Stimulated activated CD4-positive, alpha-beta T cell treated with anti-CD3 and anti-CD28 coated beads, TNF-alpha, amount 100 ng/mL, for 24 hours (primary cell): ENCODE measurements around the gene ADCY2.

ENCODE experiments used
- DNase-seq, 3 experiments: peaks; one replicate each; pipeline ENCODE4 v3.0.0-alpha.2; 2020; ENCODE audit warnings: low read depth in 3 of 3

Gene ADCY2

GRCh38 chr5:7664208-7664607 lies 268.3 kb downstream of the ADCY2 start:
- DNase-seq, result no peak

- no peak for DNase-seq
These were observed 271.4 kb downstream of the ADCY2 start for GRCh38 chr5:7667216-7667767.

- DNase-seq, result no peak
These were observed 272.2 kb downstream of the ADCY2 start for GRCh38 chr5:7668161-7668560.

GRCh38 chr5:7668627-7669026 lies 272.7 kb downstream of the ADCY2 start:
- no peak for DNase-seq

GRCh38 chr5:7671381-7671993 lies 275.5 kb downstream of the ADCY2 start:
- DNase-seq, result no peak

GRCh38 chr5:7673658-7674057 lies 277.7 kb downstream of the ADCY2 start:
- no peak for DNase-seq

GRCh38 chr5:7676455-7676854 lies 280.5 kb downstream of the ADCY2 start:
- no peak for DNase-seq

GRCh38 chr5:7678030-7678429 lies 282.1 kb downstream of the ADCY2 start:
- DNase-seq, result no peak

GRCh38 chr5:7679663-7680062 lies 283.7 kb downstream of the ADCY2 start:
- no peak for DNase-seq

- DNase-seq, result no peak
These were observed 284.3 kb downstream of the ADCY2 start for GRCh38 chr5:7680260-7680659.

GRCh38 chr5:7682379-7682778 lies 286.4 kb downstream of the ADCY2 start:
- DNase-seq, result no peak

- no peak for DNase-seq
These were observed 287.8 kb downstream of the ADCY2 start for GRCh38 chr5:7683753-7684152.

GRCh38 chr5:7684826-7685225 lies 288.9 kb downstream of the ADCY2 start:
- DNase-seq, result no peak

GRCh38 chr5:7686794-7687193 lies 290.9 kb downstream of the ADCY2 start:
- DNase-seq, result no peak

GRCh38 chr5:7690557-7690956 lies 294.6 kb downstream of the ADCY2 start:
- no peak for DNase-seq

GRCh38 chr5:7705261-7705660 lies 309.3 kb downstream of the ADCY2 start:
- no peak for DNase-seq

GRCh38 chr5:7705736-7706135 lies 309.8 kb downstream of the ADCY2 start:
- DNase-seq, result no peak

- no peak for DNase-seq
These were observed 310.3 kb downstream of the ADCY2 start for GRCh38 chr5:7706256-7706655.

GRCh38 chr5:7714119-7714518 lies 318.2 kb downstream of the ADCY2 start:
- DNase-seq, result no peak

- DNase-seq, result no peak
These were observed 318.8 kb downstream of the ADCY2 start for GRCh38 chr5:7714697-7715096.

GRCh38 chr5:7717691-7718090 lies 321.8 kb downstream of the ADCY2 start:
- no peak for DNase-seq

- no peak for DNase-seq
These were observed 332.1 kb downstream of the ADCY2 start for GRCh38 chr5:7728076-7728475.

GRCh38 chr5:7741415-7742065 lies 345.6 kb downstream of the ADCY2 start:
- no peak for DNase-seq

- no peak for DNase-seq
These were observed 346.3 kb downstream of the ADCY2 start for GRCh38 chr5:7742241-7742656.
